HFF-Myc (cell line): Measurements from ENCODE around the gene NUCKS1.

Source experiments
- DNase-seq: peaks from one replicate; pipeline ENCODE4 v3.0.0-alpha.2; 2011; ENCODE audit warnings: low read depth; ENCODE audit errors: extremely low read depth
- H3K4me3 ChIP-seq: replicated peaks from 2 replicates; pipeline ENCODE4 v1.5.1; 2011; ENCODE audit warnings: low read depth, mild to moderate bottlenecking, control low read depth, low read length
- CTCF ChIP-seq: IDR thresholded peaks from 2 replicates; pipeline ENCODE4 v1.5.1; 2012; ENCODE audit warnings: mild to moderate bottlenecking, low read depth, low read length, control low read depth; ENCODE audit errors: missing control alignments

NUCKS1 gene

GRCh38 chr1:205748403-205749233 lies 1.4 kb downstream of the NUCKS1 start:
- peak overlapping the region; percentile 91 for H3K4me3 ChIP-seq
- TF ChIP-seq CTCF: no peak
- DNase-seq: no peak

GRCh38 chr1:205746757-205747412 lies 3.1 kb downstream of the NUCKS1 start:
- no peak for DNase-seq
- TF ChIP-seq CTCF: no peak
- peak overlapping the region; percentile 91 for H3K4me3 ChIP-seq

- no peak for DNase-seq
- H3K4me3 ChIP-seq: no peak overlapping the region
- TF ChIP-seq CTCF: no peak
Measured at GRCh38 chr1:205744403-205744802, 5.6 kb downstream of the NUCKS1 start.

- no peak for DNase-seq
Measured at GRCh38 chr1:205743977-205744376, 6.0 kb downstream of the NUCKS1 start.

GRCh38 chr1:205741681-205742080 lies 8.3 kb downstream of the NUCKS1 start:
- TF ChIP-seq CTCF: no peak
- no peak overlapping the region for H3K4me3 ChIP-seq
- no peak for DNase-seq

More at GRCh38 chr1:205743977-205744376, 6.0 kb downstream of the NUCKS1 start:
- no peak overlapping the region for H3K4me3 ChIP-seq
- TF ChIP-seq CTCF: no peak

GRCh38 chr1:205739348-205740160 lies 10.4 kb downstream of the NUCKS1 start:
- no peak for TF ChIP-seq CTCF
- no peak for DNase-seq
- no peak overlapping the region for H3K4me3 ChIP-seq
